Measurements from ENCODE around the gene MTREX.

Gene MTREX

GRCh38 chr5:55385846-55386245 lies 78.1 kb downstream of the MTREX start:
- no peak for DNase-seq

DNA sequence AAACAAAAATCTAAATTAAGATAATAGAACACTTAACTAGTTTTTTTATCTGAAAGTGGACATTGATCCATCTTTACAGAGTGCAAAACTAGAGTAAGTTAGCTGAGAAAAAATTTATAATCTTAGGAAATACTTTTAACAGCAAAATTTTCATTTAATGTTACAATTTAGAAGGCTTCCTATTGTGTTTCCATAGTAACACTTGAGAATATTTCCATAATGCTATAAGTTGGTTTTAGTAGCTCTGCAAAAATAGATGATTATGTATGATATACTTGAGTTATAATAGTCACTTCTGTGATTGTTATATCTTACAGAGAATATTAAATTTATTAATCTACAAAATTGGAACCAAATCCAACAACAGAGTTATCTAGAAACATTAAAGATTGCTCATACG lies 78.6 kb downstream of the MTREX start:
- DNase-seq: no peak

DNA sequence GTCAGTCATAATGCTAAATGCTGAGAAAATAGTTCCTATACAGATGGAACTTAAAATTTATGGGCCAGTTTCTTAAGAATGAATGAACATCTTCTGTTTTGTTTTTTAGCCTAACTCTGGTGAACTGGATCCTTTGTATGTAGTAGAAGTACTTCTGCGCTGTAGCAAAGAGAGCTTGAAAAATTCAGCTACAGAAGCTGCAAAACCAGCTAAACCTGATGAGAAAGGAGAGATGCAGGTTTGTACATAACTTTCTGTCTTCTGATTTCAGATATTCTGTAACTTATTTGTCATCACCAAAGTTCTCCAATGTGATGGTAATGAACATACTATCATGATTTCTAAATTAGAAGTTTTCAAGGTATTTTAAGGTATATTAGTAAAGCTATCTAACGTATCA lies 80.1 kb downstream of the MTREX start:
- no peak for DNase-seq

GRCh38 chr5:55391707-55392106 lies 83.9 kb downstream of the MTREX start:
- DNase-seq: no peak

DNA sequence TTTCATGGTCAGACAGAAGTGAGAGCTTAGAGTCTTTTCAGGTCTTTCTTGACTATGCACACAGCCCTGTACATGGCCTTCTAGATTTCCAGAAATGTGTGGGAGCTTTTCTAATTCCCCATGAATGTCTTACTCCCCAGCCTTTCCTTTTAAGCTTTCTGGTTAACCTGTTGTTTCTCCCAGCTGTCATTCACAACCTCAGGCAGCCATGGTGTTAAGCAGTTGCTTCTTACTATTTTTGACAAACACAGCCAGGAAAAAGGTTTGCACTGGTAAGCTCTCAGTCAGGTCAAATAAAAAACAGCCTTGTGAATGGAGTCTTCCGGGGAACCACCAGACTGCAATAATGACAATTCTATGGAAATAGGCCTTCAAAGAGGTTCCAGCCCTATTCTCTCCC lies 84.9 kb downstream of the MTREX start:
- no peak for DNase-seq

- DNase-seq: no peak
These were observed 85.8 kb downstream of the MTREX start for GRCh38 chr5:55393501-55394175.

DNA sequence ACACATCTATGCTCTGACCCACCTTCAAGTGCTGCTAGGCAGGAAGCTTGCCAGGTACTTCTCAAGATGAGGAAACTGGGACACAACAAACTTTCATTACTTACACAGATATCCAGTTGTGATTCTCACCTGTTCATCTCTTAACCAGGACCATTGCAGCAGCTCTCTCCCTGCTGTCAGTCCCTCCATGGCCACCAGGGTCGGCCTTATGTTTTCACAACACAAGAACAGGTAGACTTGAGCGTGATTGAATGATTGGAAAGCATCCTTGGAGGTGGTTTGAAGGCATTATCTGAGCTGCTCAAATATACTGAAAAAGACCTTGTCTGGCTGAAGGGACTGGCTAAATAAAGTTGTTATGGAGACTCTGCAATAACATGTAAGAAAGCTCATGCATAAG lies 94.4 kb downstream of the MTREX start:
- no peak for DNase-seq

DNA sequence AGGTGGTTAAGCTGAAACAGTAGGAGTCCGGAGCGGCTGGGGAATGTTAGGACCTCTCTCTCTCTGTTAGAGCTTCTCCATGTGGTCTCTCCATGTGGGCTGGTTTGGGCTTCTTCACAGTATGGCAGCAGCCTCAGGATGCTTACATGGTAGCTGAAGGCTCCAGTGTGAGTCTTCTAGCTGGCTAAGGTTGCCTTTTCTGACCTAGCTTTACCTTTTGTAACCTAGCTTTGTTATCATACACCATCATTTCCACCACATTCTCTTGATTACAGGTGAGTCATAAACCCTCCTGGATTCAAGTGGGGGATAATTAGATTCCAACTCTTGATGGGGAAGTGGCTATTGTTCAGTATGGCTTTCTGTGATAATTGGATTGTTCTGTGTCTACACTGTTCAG lies 98.5 kb downstream of the MTREX start:
- no peak for DNase-seq

- DNase-seq: no peak
These were observed 99.4 kb downstream of the MTREX start for GRCh38 chr5:55407059-55407684.

GRCh38 chr5:55407984-55408383 lies 100.2 kb downstream of the MTREX start:
- DNase-seq: no peak

DNA sequence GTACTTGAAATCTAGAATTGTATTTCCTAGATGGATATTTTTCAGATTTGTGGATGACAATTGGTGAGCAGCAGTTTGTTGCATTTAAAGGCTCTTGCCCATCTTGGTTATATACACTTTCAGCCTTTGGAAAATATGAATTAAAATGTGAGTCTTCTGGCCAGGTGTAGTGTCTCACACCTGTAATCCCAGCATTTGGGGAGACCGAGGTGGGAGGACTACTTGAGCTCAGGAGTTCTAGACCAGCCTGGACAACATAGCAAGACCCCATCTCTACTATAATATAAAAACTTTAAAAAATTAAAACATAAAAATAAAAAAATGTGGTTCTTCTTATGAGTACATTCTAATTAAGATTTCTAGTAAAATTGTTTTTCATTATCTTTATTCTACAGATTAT lies 102.0 kb downstream of the MTREX start:
- no peak for DNase-seq

GRCh38 chr5:55410845-55411244 lies 103.1 kb downstream of the MTREX start:
- DNase-seq: no peak

GRCh38 chr5:55411876-55412275 lies 104.1 kb downstream of the MTREX start:
- no peak for DNase-seq

GRCh38 chr5:55413644-55414043 lies 105.9 kb downstream of the MTREX start:
- DNase-seq: no peak

DNA sequence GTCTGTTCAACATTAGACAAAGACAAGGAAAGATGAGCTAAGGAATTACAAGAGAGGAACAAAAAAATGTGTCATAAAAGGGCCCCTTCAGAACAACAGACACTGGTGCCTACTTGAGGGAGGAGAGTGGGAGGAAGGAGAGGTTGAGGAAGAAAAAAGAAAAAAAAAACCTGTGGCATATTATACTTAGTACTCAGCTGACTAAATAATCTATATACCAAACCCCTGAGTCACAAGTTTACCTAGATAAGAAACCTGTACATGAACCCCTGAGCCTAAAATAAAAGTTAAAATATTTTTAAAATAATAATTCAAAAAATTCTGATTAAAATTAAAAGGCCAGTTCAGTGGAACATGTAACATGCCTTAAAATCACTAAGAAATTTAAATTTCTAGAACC lies 107.3 kb downstream of the MTREX start:
- no peak for DNase-seq

GRCh38 chr5:55416306-55416705 lies 108.5 kb downstream of the MTREX start:
- DNase-seq: no peak

DNA sequence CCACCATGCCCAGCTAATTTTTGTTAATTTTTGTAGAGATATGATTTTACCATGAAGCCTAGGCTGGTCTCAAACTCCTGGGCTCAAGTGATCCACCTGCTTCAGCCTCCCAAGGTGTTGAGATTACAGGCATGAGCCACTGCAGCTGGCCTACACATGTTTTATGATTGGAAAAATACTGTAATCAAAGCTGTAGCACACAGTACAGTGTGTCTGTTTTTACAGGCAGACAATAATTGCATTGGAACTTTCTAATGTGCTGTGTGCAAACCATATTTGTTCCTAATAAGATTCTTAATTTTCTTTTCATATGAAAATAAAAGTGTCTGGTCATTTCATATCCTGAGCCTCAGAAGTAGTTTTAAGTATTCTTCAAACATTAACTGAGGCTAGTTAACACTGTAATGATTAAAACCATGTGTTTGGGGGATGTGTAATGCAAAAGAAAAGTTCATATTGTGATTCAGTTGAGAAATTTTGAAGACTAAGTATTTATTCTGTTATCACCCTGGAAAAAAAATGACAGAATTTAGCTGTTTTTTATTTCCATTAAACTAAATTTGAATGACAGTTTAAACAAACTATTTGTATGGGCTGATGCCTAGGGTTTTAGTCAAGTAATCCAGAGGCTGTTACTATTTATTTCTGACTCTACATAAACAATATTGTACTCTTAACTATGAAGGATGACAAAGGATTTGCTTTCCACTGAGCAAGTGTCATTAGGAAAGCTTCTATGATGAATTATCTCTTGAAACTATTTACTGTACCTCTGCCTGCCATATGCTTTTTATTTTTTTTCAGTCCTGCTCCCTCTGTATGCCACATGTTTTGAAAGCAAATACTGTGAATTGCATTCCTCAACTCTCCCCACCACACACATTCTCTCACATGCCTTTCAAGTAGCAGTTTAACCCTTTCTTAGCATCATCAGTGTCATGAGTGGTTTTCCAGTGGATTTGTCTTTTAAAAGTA lies 111.5 kb downstream of the MTREX start:
- DNase-seq: no peak

DNA sequence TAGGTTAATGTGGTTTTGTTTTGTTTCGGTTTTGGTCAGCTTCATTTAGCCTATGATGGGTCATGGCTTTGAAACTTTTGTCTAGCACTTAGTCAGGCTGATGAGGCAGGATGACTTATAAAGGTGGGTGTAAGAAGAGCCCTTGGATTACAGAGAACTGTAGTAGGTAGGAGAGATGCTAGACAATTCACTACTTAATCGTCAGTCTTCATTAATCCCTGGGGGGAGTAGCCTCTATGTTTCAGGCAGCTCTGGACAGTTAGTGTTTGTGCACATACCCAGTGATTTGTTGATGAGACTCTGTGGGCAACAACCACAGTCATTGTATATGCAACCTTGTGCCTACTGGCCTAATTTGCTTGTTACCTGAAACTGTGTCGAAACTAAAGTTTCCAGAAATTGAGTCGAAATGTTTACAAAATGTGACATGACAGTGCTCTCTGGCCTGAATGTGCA lies 113.3 kb downstream of the MTREX start:
- DNase-seq: no peak

DNA sequence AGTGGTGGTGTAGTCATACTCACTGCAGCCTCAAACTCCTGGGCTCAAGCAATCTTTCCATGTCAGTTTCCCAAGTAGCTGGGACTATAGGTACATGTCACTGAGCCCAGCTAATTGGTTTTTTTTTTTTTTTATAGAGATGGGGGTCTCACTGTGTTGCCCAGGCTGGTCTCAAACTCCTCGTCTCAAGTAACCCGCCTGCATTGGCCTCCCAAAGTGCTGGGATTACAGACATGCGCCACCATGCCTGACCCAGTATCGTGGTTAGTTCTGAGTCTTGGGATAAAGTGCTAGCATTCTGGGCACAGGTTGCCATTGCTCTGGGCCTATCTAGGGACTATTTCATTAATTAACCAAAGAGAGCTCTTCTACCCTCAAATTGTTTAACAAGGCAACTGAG lies 118.7 kb downstream of the MTREX start:
- no peak for DNase-seq

- no peak for DNase-seq
These were observed 119.4 kb downstream of the MTREX start for GRCh38 chr5:55427157-55427556.

- no peak for DNase-seq
These were observed 121.4 kb downstream of the MTREX start for GRCh38 chr5:55429221-55429612.

DNA sequence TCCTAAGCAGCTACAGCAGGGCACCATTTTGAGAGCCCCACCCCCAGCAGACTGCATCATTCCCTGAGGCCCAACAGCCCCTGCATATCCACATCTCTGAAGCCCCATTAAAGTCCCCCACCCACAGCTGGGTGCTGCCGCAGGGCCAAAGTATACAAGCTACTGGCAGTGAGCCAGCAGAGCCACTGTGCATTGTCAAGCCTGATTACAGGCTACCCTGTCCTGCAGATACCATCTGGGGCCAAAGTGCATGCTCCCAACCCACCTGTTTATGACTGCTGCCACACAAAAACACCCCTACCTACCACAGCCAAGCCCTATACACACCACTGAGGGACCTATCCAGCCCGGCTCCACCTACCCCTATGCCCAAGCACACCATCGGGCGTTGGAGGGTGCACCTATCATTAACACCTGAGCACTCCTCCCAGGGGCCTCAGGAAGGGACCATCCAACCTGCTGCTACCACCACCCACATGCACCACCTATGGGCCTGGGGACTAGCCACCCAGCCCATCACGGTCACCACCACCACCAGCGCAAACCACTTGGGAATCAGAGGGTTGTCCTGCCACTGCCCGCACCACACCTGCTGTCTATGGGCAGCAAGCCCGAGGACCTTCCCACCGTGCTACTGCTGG lies 121.9 kb downstream of the MTREX start:
- no peak for DNase-seq

GRCh38 chr5:55432549-55432948 lies 124.8 kb downstream of the MTREX start:
- DNase-seq: no peak
